Calu3 (cell line): ENCODE measurements around the gene GLRX. TPM values are rescaled to one million over a fixed set of nuclear protein-coding genes. Genes with fewer than 3 reads are reported as not detected.
A peak's percentile ranks its signal among the peaks of the same experiment; 100 is the strongest.

ENCODE experiments used
- BruUV-seq: library from RNA; stranded (reverse); fragments of 400-500 nt; replicated peaks from 2 replicates; lab custom pipeline; 2021; lab: Mats Ljungman, UMichigan
- CTCF ChIA-PET: fragments of 300-600 bp; sonication (Branson Sonifier 250); formaldehyde crosslinking; loops from one replicate; lab custom pipeline; 2022; ENCODE audit warnings: antibody characterized with exemption; lab: Charles Lee
- DNase-seq: peaks from one replicate; pipeline ENCODE4 v3.0.0; 2022
- H3K27ac Mint-ChIP-seq: one replicate; pipeline ENCODE4 v1.8.0; 2022; ENCODE audit warnings: mixed read lengths; ENCODE audit not compliant: unreplicated experiment
- H3K27me3 Mint-ChIP-seq: one replicate; pipeline ENCODE4 v1.8.0; 2022; ENCODE audit warnings: mixed read lengths; ENCODE audit not compliant: unreplicated experiment
- H3K36me3 Mint-ChIP-seq: one replicate; pipeline ENCODE4 v1.8.0; 2022; ENCODE audit warnings: mild to moderate bottlenecking, moderate library complexity, mixed read lengths; ENCODE audit not compliant: insufficient read depth, unreplicated experiment
- H3K4me1 Mint-ChIP-seq: one replicate; pipeline ENCODE4 v1.8.0; 2022; ENCODE audit warnings: mild to moderate bottlenecking, low read depth, mixed read lengths; ENCODE audit not compliant: unreplicated experiment
- H3K4me3 Mint-ChIP-seq: one replicate; pipeline ENCODE4 v1.8.0; 2022; ENCODE audit warnings: mild to moderate bottlenecking, low read depth, moderate library complexity, mixed read lengths; ENCODE audit not compliant: unreplicated experiment
- H3K9me3 Mint-ChIP-seq: one replicate; pipeline ENCODE4 v1.8.0; 2022; ENCODE audit warnings: low read depth, mixed read lengths; ENCODE audit not compliant: unreplicated experiment
- intact Hi-C: fragments of 100-400 bp; cut with micrococcal nuclease; formaldehyde crosslinking; loops from one replicate; pipeline ENCODE4 v1.10.0; 2022; ENCODE audit not compliant: unreplicated experiment
- total RNA-seq: library from RNA; stranded (reverse); gene quantifications from 2 replicates; pipeline ENCODE4 v1.2.3, GENCODE V29; 2022
- TF ChIP-seq, protein P1 (sequence below): fragments of 200-600 bp; IDR thresholded peaks from one replicate; pipeline ENCODE4 v1.8.0; 2022; ENCODE audit warnings: antibody characterized with exemption; ENCODE audit not compliant: unreplicated experiment

Gene GLRX
- total RNA-seq, 1 experiment from 2014 or later: 27.9 TPM

DNA sequence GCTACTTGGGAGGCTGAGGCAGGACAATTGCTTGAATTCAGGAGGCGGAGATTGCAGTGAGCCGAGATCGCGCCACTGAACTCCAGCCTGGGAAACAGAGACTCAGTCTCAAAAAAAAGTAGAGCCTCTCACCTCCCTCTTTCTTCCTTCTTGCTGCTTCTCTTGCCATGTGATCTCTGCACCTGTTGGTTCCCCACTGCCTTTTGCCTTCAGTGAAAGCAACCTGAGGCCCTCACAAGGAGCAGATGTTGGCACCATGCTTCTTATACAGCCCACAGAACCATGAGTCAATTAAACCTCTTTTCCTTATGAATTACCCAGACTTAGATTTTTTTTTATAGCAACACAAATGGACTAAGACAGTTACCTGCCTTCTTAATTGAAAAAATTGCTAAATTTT, 45.6 kb upstream of the GLRX start:
- Mint-ChIP-seq H3K4me1 (peaks cover 40% of the 10 kb centered on the region), H3K9me3 (peaks cover 2% of the 10 kb centered on the region), H3K4me3 (no peak overlapping the region), H3K27ac (no peak overlapping the region), H3K36me3 (peaks cover 6% of the 10 kb centered on the region), H3K27me3 (no peaks in the 10 kb centered on the region)
- CTCF ChIA-PET: no interaction called here
- intact Hi-C loops: no loop called here
- DNase-seq: no peak
- BruUV-seq: no TSS peak
- TF ChIP-seq, protein P1, sequence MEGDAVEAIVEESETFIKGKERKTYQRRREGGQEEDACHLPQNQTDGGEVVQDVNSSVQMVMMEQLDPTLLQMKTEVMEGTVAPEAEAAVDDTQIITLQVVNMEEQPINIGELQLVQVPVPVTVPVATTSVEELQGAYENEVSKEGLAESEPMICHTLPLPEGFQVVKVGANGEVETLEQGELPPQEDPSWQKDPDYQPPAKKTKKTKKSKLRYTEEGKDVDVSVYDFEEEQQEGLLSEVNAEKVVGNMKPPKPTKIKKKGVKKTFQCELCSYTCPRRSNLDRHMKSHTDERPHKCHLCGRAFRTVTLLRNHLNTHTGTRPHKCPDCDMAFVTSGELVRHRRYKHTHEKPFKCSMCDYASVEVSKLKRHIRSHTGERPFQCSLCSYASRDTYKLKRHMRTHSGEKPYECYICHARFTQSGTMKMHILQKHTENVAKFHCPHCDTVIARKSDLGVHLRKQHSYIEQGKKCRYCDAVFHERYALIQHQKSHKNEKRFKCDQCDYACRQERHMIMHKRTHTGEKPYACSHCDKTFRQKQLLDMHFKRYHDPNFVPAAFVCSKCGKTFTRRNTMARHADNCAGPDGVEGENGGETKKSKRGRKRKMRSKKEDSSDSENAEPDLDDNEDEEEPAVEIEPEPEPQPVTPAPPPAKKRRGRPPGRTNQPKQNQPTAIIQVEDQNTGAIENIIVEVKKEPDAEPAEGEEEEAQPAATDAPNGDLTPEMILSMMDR: no peak

DNA sequence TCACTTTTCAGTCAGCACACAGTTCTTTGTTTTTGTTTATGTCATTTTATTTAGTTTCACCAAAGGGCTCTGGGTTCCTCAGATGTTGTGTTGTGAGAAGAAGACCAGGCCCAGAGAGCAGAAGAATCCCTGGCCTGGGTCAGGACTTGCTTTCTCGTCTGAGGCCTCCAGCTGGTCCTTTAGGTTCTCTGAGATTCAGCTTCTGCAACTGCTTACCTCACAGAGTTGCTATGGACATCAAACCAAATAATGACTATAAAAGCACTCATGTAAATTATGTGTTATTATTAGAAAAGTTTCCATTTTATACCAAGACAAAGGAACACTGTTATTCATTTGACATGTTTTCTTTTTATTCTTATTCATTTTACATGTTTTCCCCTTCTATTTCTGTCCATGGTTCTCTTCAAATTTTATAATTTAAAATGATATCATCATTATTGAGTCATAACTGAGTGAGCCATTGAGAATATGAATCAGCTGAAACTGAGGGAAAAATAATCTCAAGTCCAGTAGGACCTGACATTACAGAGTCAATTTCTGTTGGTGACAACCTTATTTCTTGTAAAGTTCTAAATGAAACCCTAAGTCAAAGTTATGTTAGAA, 44.0 kb upstream of the GLRX start:
- DNase-seq: no peak
- Mint-ChIP-seq H3K27ac (peak overlapping the region; percentile 56), H3K4me3 (no peak overlapping the region), H3K36me3 (peaks cover 13% of the 10 kb centered on the region), H3K27me3 (no peaks in the 10 kb centered on the region), H3K4me1 (peaks cover 56% of the 10 kb centered on the region), H3K9me3 (peaks cover 2% of the 10 kb centered on the region)
- intact Hi-C loops: no loop called here
- TF ChIP-seq, protein P1: no peak
- no TSS peak for BruUV-seq
- CTCF ChIA-PET: no interaction called here

DNA sequence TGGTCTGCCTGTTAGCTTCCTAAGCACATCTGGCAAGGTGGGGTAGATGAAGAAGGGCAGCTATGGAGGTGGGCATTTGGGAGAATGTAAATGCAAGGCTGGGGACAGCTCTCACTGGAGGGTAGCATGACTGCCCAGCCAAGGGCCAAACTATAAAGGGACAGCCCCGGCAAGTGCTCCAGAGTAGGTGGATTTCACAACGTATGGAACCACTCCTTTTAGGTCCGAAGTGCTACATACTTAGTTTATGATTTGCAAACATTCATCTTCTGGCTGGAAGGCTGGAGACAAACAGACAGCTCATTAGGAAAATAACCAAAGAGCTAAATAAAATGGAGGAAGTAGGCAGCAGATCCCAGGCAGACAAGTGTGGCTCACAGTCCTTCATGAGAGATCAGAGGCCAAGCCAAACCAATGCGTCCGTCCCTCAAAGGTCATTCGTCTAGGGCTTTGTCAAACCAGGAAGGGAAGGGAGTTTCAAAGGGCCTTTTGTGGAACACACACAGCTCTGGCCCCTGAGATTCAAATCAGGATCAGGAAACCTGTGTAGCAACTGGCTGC, 42.5 kb upstream of the GLRX start:
- Mint-ChIP-seq H3K9me3 (peaks cover 2% of the 10 kb centered on the region), H3K36me3 (peaks cover 18% of the 10 kb centered on the region), H3K4me3 (no peak overlapping the region), H3K27ac (peak overlapping the region; percentile 62), H3K4me1 (peaks cover 63% of the 10 kb centered on the region), H3K27me3 (no peaks in the 10 kb centered on the region)
- BruUV-seq: no TSS peak
- CTCF ChIA-PET: interaction anchor here (0.6 to 1.2 kb wide), 8 partner anchors 12 to 834 kb away, joined by 3 to 4 read pairs (median 3); partner anchors contain the start of gene RFESD
- peak; percentile 40 for DNase-seq
- intact Hi-C loops: no loop called here
- TF ChIP-seq, protein P1: no peak

DNA sequence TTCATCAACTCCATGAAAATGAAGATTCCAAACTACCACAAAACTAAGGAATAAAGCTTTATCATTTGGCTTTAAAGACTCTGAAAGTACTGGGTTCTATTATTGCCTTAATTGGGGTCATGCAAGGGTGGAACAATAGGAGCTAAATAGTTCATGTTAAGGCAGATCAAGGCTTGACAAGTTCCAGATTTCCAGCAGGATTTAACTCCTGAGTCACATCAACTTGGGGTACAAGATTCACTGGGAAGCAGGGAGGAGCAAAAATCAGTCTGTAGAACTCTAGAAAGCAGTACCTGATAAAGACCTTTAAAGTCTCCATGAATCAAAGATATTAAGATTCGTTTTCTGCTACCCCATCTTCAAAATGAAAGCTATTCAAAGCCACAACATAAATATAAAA, 41.9 kb upstream of the GLRX start:
- no peak overlapping the region for H3K4me3 Mint-ChIP-seq
- CTCF ChIA-PET: interaction anchor here (0.6 to 1.2 kb wide), 7 partner anchors 12 to 834 kb away, joined by 3 to 4 read pairs (median 3); partner anchors contain the start of gene RFESD
- peaks cover 2% of the 10 kb centered on the region for H3K9me3 Mint-ChIP-seq
- peaks cover 18% of the 10 kb centered on the region for H3K36me3 Mint-ChIP-seq
- H3K4me1 Mint-ChIP-seq: peaks cover 63% of the 10 kb centered on the region
- DNase-seq: no peak
- no TSS peak for BruUV-seq
- intact Hi-C loops: no loop called here
- H3K27ac Mint-ChIP-seq: no peak overlapping the region
- TF ChIP-seq, protein P1: no peak
- no peaks in the 10 kb centered on the region for H3K27me3 Mint-ChIP-seq
